ENCODE data around the gene LAMB1.
"Not testable (repeated sequence)": the region's sequence is repeated elsewhere in the genome, so short reads cannot be mapped to it uniquely, and the experiment has no call there.

The LAMB1 gene

DNA sequence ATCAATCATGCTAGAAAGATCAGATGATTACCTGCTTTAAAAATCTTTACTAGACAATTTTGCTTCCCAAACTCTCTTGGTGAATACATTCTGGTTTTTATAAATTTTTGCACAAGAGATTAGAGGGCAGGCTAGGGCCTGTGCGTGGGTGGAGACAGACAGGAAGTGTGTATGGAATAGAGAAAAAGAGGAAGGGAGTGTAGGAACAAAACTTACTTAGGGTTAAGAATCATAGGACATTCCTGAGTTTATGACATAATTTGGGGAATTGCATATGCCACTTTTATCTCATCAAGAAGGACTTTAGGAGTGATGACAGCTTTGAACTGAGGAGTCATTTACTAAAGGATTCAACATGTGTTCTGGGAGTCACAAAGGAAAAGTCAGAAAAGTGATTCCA is 31.3 kb downstream of the LAMB1 start:
- DNase-seq (ENCODE audit: low spot score), result no peak

- DNase-seq (ENCODE audit: low spot score), result no peak
Observed at GRCh38 chr7:107971100-107971499, 31.9 kb downstream of the LAMB1 start.

DNA sequence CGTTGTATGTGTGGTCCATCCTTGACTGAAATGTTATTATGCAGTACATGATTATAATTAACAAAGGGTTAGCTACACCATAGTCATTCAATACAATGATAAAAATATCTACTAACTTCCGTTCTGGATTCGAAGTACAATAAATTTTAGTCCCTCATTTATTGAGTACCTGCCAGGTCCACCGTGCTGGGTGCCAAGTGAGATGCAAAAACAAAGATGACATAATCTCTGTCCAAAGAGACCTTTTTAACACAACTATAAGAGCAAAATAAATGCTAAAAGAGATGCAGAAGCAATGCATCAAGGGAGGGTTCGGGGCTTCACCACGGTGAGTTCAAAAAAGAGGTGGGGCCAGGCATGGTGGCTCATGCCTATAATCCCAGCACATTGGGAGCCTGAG is 33.1 kb downstream of the LAMB1 start:
- no peak for DNase-seq (ENCODE audit: low spot score)

GRCh38 chr7:107968449-107968848 is 34.5 kb downstream of the LAMB1 start:
- no peak for DNase-seq (ENCODE audit: low spot score)

DNA sequence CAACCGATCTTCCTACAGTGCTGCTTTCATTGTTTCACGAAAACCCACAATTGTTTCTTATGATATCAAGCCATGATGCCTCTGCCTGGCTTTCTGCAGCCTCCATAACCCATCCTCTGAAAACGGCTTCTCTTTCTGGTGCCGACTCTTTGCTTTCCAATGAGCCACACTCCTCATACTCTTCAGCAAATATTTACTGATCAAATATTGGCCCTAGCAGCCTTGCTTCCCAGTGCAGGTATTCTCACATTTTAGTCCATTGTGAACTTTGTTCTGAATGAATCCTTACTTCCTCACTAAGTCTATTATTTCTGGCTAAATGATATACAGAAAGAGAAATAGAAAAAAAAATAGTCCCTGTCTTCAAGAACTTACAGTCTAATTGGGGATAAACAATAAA is 35.5 kb downstream of the LAMB1 start:
- DNase-seq (ENCODE audit: low spot score), result no peak

DNA sequence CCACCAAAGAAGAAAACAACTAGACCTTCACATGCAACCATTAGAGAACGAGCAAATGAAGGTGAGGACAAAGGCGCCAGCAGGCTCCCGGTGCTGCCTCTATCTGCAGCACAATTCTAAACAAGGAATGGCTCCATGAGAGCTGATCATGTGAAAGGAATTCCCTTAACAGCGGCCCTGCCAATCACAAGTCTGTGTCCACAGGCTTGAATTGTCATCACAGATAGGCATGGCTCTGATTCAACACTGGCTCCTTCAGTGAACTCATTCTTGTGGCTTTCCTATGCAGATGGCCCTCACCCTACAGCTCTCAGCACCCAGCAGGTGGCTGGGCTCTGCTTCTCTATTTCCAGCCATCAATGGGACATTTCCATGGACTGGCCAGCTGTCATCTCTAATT is 36.2 kb downstream of the LAMB1 start:
- no peak for DNase-seq (ENCODE audit: low spot score)

DNA sequence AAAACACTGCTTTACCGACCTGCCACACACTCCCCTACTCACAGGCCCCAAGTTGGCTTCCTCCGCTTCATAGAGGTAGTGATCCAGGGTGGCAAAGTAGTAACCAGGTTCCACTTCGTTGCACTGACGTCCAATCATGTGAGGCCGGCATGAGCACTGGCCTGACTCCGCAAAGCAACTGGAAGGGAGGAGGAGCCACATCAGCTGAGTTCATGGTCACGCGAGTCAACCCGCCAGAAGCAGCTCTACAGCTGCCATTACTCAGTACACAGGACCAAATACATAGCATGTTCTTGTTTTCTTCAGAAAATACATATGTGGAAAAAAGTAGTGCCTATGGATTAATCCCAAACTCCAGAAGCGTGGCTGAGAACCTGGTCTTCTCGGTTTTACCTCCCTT is 38.5 kb downstream of the LAMB1 start:
- no peak for DNase-seq (ENCODE audit: low spot score)

- DNase-seq (ENCODE audit: low spot score), result no peak
Observed at GRCh38 chr7:107962817-107963216, 40.1 kb downstream of the LAMB1 start.

DNA sequence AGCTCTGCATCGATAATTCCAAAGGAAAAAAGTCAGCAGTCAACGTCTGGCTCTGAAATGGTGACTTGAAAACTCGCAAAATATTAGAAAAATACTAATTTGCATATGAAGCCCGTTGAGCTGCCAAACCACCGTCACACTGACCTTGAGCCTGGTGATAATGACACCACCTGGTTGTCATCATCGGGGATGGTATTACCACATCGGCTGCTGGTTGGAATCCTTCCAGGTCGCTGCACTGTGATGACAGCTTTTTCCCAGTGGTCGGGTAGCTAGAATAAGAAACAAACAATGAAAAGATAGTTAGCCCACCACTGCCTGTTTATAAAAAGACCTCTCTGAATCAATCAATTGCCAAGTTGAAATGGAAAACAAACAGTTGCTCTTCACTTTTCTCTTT is 41.6 kb downstream of the LAMB1 start:
- DNase-seq (ENCODE audit: low spot score), result no peak

DNA sequence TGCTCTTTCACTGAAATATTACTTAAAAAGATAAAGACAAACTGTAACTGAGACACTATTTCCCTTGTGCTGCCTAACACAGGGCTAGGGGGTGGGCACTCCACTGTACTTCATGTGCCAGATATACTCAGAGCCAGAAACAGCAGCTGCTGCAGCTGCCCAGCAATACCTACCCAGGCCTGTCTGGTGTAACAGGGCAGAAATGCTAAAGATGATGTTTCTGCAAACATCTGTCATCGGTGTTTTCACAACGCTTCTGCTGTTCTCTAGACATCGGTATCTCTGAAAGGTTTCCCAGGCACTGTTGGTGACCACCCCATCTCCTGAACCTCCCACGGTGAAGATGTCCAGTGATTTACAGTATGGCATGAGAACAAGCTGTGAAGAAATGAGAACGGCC is 42.7 kb downstream of the LAMB1 start:
- no peak for DNase-seq (ENCODE audit: low spot score)

DNA sequence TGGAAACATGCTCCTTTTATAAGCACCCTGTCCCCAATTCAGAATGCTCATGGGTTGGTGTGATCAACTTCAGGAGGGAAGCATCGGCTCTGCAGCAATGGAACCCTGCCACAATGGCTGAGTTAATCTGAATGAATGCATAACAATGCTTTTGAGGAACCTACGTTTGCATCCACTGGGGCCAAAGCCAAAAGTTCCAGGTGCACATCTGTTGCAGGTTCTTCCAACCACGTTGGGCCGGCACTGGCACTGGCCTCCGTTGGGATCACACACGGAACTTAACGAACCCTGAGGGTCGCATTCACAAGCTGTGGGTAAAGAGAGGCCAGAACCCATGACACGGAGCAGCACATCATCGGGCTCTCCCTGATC is 43.4 kb downstream of the LAMB1 start:
- DNase-seq (ENCODE audit: low spot score), result no peak

- DNase-seq (ENCODE audit: low spot score), result no peak
Observed at GRCh38 chr7:107958764-107959526, 44.0 kb downstream of the LAMB1 start.

- no peak for DNase-seq (ENCODE audit: low spot score)
Observed at GRCh38 chr7:107957436-107957835, 45.5 kb downstream of the LAMB1 start.

DNA sequence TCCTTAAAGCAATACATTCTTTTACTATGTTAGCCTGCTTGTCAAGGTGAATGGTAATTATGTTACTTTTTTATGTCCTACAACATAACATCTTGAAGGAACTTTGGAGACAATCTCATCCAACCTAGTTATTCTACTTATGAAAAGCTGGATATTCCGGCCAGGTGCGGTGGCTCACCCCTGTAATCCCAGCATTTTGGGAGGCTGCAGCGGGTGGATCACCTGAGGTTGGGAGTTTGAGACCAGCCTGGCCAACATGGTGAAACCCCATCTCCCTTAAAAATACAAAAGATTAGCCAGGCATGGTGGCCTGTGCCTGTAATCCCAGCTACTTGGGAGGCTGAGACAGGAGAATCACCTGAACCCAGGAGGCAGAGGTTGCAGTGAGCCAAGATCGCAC is 46.0 kb downstream of the LAMB1 start:
- not testable (repeated sequence) for DNase-seq (ENCODE audit: low spot score)

DNA sequence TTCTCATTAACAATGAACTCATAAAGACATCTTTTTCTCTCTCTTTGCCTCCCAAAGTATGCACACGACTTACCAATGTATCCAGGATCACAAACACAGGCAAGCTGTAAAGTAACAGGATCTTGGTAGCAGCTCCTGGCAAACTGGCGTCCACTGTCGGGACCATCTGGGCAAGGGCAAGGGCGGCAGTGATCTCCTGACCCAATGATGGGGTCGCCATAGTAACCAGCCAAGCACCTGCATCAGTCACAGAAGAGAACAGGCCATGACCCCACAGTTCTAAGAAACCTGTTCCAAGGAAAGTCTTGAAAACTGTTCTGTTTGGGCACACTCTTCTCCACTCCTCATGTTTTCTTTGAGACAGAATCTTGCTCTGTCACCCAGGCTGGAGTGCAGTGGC is 47.6 kb downstream of the LAMB1 start:
- DNase-seq (ENCODE audit: low spot score), result no peak

GRCh38 chr7:107953924-107954303 is 49.0 kb downstream of the LAMB1 start:
- no peak for DNase-seq (ENCODE audit: low spot score)

DNA sequence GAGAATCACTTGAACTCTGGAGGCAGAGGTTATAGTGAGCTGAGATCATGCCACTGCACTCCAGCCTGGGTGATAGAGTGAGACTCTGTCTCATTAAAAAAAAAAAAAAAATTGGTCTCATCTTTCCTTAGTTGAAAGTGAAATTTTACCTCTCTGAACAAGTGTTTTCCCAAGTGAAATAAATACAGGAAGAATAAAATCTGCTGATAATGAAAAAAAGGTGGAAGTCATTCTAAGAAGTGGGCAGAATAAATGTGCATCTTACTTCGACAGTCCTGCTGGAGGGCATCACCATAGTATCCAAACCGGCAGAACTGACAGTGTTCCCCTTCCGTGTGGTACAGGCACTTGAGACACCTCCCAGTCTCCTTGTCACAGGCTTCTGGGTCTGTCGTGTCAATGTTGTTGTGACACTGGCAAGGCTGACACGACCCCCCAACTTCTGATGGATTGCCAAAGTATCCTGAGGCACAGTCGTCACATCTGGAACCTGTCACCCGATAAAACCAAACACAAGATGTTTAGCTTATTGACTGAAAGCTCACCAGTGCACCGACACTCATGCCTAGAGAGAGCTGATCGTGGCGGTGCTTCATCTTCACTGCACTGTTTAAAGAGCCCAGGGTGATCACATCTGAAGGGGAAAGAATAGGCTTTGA is 49.6 kb downstream of the LAMB1 start:
- no peak for DNase-seq (ENCODE audit: low spot score)

DNA sequence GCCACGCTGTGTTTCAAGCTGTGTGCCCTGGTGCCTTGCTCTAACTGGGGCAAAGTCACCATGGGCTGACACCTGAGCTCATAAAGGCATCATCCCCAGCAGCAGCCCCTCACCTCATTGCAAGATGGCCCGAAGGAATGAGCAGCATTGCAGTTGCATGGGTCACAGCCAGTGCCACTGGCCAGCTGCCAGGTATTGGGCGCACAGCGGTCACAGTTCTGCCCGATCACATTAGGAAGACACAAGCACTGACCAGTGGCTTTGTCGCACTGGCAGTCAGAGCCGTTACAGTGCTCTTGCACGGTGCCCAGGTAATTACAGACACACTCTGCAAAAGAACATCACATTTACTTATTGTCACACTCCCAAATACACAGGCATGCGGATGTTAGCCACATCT is 51.1 kb downstream of the LAMB1 start:
- no peak for DNase-seq (ENCODE audit: low spot score)

- DNase-seq (ENCODE audit: low spot score), result no peak
Observed at GRCh38 chr7:107951172-107951787, 51.7 kb downstream of the LAMB1 start.

GRCh38 chr7:107949443-107949935 is 53.5 kb downstream of the LAMB1 start:
- no peak for DNase-seq (ENCODE audit: low spot score)

DNA sequence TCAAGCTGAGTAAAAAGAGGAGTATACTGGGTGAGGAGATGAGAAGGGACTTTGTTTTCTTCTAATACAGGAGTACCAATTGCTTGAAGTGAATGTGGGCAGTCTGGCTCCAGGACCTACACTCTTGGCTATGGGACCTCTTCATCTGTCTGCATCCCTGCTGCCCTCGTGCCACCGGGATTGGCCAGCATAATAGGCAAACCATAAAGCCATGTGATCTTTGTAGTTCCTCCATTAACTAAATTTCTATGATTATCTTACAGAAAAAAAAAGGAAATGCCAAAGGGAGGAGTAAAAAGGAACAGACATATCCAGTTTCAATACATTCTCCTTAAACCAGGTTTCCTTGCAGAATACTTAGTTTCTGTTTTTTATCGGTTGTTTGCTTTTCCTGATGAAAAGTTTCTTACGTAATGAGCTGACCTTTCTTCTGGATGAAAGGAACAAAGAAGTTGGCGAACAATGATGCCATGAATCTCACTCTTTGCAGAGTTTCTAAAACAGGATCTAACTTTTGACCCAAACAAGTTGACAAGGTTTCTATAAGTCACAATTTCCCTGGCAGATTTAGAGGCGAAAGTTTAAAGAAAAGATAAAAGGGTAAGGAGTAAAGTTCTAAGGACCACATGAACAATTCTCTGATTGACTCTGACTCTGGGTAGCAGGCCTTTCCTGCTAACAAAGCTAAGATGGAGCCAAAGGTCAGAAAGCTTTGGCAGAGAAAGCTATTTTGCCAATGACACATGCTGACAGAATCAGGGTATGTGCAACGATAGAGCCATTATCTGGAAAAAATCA is 54.1 kb downstream of the LAMB1 start:
- no peak for DNase-seq (ENCODE audit: low spot score)

- no peak for DNase-seq (ENCODE audit: low spot score)
Observed at GRCh38 chr7:107946881-107947280, 56.1 kb downstream of the LAMB1 start.

GRCh38 chr7:107946451-107946850 is 56.5 kb downstream of the LAMB1 start:
- no peak for DNase-seq (ENCODE audit: low spot score)

All from ecto neural progenitor cell (in vitro differentiated cells).